Activated T-cell treated with anti-CD3 and anti-CD28 coated beads, Interleukin-2, amount 50 U/mL, for 72 hours (primary cell): ENCODE data around the gene SERPINI2. TPM values are rescaled to one million over a fixed set of nuclear protein-coding genes. Genes with fewer than 3 reads are reported as not detected.

Experiments used
- ATAC-seq, 2 donors: fragments of 150-1000 bp; cut with Tn5 transposase; replicated peaks in 1 of 2; 2 replicates each; pipeline ENCODE4 v1.10.0; 2021; ENCODE audit warnings: moderate library complexity in 2 of 2, mild to moderate bottlenecking in 1 of 2
- DNase-seq, 2 donors: peaks; one replicate each; pipeline ENCODE4 v3.0.0; 2021 to 2022; ENCODE audit warnings: mixed read lengths in 1 of 2
- H3K27ac Mint-ChIP-seq: one replicate; pipeline ENCODE4 v1.8.0; 2022; ENCODE audit warnings: mild to moderate bottlenecking, moderate library complexity, mixed read lengths
- H3K27me3 Mint-ChIP-seq: one replicate; pipeline ENCODE4 v1.8.0; 2022; ENCODE audit warnings: low read depth, mixed read lengths
- H3K36me3 Mint-ChIP-seq, 2 donors: one replicate each; pipeline ENCODE4 v1.8.0; 2022; ENCODE audit warnings: mixed read lengths in 2 of 2, mild to moderate bottlenecking in 1 of 2; ENCODE audit not compliant: insufficient read depth in 2 of 2
- H3K4me1 Mint-ChIP-seq: one replicate; pipeline ENCODE4 v1.8.0; 2022; ENCODE audit warnings: low read depth, mixed read lengths
- H3K4me3 Mint-ChIP-seq, 2 donors: one replicate each; pipeline ENCODE4 v1.8.0; 2022; ENCODE audit warnings: mild to moderate bottlenecking in 2 of 2, mixed read lengths in 2 of 2, moderate library complexity in 2 of 2
- H3K9me3 Mint-ChIP-seq, 2 donors: one replicate each; pipeline ENCODE4 v1.8.0; 2022; ENCODE audit warnings: mixed read lengths in 2 of 2
- total RNA-seq, 2 donors: library from RNA; stranded (reverse); gene quantifications; one replicate each; pipeline ENCODE4 v1.2.3, GENCODE V29; 2022

SERPINI2 gene
- total RNA-seq, 2 donors from 2014 or later: not detected

- Mint-ChIP-seq H3K4me1 (no peaks in the 10 kb centered on the region), H3K36me3 (no peaks in the 10 kb centered on the region), H3K9me3 (peaks cover 0 to 2% of the 10 kb centered on the region in 2 donors)
Measured at GRCh38 chr3:167481164-167481563, 7.3 kb upstream of the SERPINI2 start.

GRCh38 chr3:167480748-167481147 is 6.9 kb upstream of the SERPINI2 start:
- Mint-ChIP-seq H3K4me3 (no peak overlapping the region), H3K36me3 (no peaks in the 10 kb centered on the region), H3K9me3 (peaks cover 0 to 1% of the 10 kb centered on the region in 2 donors), H3K27me3 (no peaks in the 10 kb centered on the region), H3K4me1 (no peaks in the 10 kb centered on the region), H3K27ac (no peak overlapping the region)
- no peak for DNase-seq
- ATAC-seq: no peak

More at GRCh38 chr3:167481164-167481563, 7.3 kb upstream of the SERPINI2 start:
- DNase-seq (no peak), ATAC-seq (no peak)
- Mint-ChIP-seq H3K27ac (no peak overlapping the region), H3K4me3 (no peak overlapping the region), H3K27me3 (no peaks in the 10 kb centered on the region)

GRCh38 chr3:167469381-167469780 is 4.5 kb downstream of the SERPINI2 start:
- Mint-ChIP-seq H3K27ac (no peak overlapping the region), H3K4me3 (no peak overlapping the region), H3K9me3 (no peaks in the 10 kb centered on the region), H3K27me3 (no peaks in the 10 kb centered on the region), H3K36me3 (no peaks in the 10 kb centered on the region), H3K4me1 (no peaks in the 10 kb centered on the region)
- no peak for ATAC-seq
- DNase-seq: no peak

GRCh38 chr3:167467848-167468611 is 5.8 kb downstream of the SERPINI2 start:
- H3K4me3 Mint-ChIP-seq: no peak overlapping the region
- H3K27me3 Mint-ChIP-seq: no peaks in the 10 kb centered on the region
- H3K9me3 Mint-ChIP-seq: no peaks in the 10 kb centered on the region
- no peaks in the 10 kb centered on the region for H3K36me3 Mint-ChIP-seq
- no peak overlapping the region for H3K27ac Mint-ChIP-seq
- DNase-seq (no peak), ATAC-seq (no peak)
- no peaks in the 10 kb centered on the region for H3K4me1 Mint-ChIP-seq

GRCh38 chr3:167466966-167467365 is 6.9 kb downstream of the SERPINI2 start:
- no peaks in the 10 kb centered on the region for H3K27me3 Mint-ChIP-seq
- H3K36me3 Mint-ChIP-seq: no peaks in the 10 kb centered on the region
- no peak overlapping the region for H3K4me3 Mint-ChIP-seq
- ATAC-seq: no peak
- H3K9me3 Mint-ChIP-seq: no peaks in the 10 kb centered on the region
- H3K4me1 Mint-ChIP-seq: no peaks in the 10 kb centered on the region
- no peak overlapping the region for H3K27ac Mint-ChIP-seq
- DNase-seq: no peak

- no peaks in the 10 kb centered on the region for H3K4me1 Mint-ChIP-seq
- H3K4me3 Mint-ChIP-seq: no peak overlapping the region
- H3K9me3 Mint-ChIP-seq: no peaks in the 10 kb centered on the region
- H3K27me3 Mint-ChIP-seq: no peaks in the 10 kb centered on the region
- ATAC-seq (no peak), DNase-seq (no peak)
- H3K36me3 Mint-ChIP-seq: no peaks in the 10 kb centered on the region
- H3K27ac Mint-ChIP-seq: no peak overlapping the region
Measured at GRCh38 chr3:167456157-167456799, 17.6 kb downstream of the SERPINI2 start.

- no peak for DNase-seq
- ATAC-seq: no peak
- Mint-ChIP-seq H3K4me1 (no peaks in the 10 kb centered on the region), H3K27ac (no peak overlapping the region), H3K36me3 (no peaks in the 10 kb centered on the region), H3K27me3 (no peaks in the 10 kb centered on the region), H3K9me3 (no peaks in the 10 kb centered on the region), H3K4me3 (no peak overlapping the region)
Measured at GRCh38 chr3:167453815-167454214, 20.0 kb downstream of the SERPINI2 start.

- no peaks in the 10 kb centered on the region for H3K36me3 Mint-ChIP-seq
- H3K4me3 Mint-ChIP-seq: no peak overlapping the region
- ATAC-seq: no peak
- no peaks in the 10 kb centered on the region for H3K9me3 Mint-ChIP-seq
- DNase-seq: no peak
- H3K27me3 Mint-ChIP-seq: no peaks in the 10 kb centered on the region
- no peaks in the 10 kb centered on the region for H3K4me1 Mint-ChIP-seq
- H3K27ac Mint-ChIP-seq: no peak overlapping the region
Measured at GRCh38 chr3:167451282-167451681, 22.6 kb downstream of the SERPINI2 start.

- Mint-ChIP-seq H3K27me3 (peaks cover 5% of the 10 kb centered on the region), H3K36me3 (no peaks in the 10 kb centered on the region), H3K27ac (no peak overlapping the region), H3K4me1 (no peaks in the 10 kb centered on the region), H3K4me3 (no peak overlapping the region), H3K9me3 (no peaks in the 10 kb centered on the region)
- no peak for DNase-seq
- ATAC-seq: no peak
Measured at GRCh38 chr3:167450675-167451074, 23.2 kb downstream of the SERPINI2 start.

- Mint-ChIP-seq H3K4me1 (no peaks in the 10 kb centered on the region), H3K4me3 (no peak overlapping the region), H3K36me3 (no peaks in the 10 kb centered on the region), H3K9me3 (no peaks in the 10 kb centered on the region), H3K27ac (no peak overlapping the region), H3K27me3 (peaks cover 7% of the 10 kb centered on the region)
- ATAC-seq: no peak
- no peak for DNase-seq
Measured at GRCh38 chr3:167450195-167450594, 23.6 kb downstream of the SERPINI2 start.

GRCh38 chr3:167445491-167445890 is 28.4 kb downstream of the SERPINI2 start:
- Mint-ChIP-seq H3K27me3 (peaks cover 7% of the 10 kb centered on the region), H3K9me3 (no peaks in the 10 kb centered on the region), H3K27ac (no peak overlapping the region), H3K36me3 (no peaks in the 10 kb centered on the region), H3K4me1 (no peaks in the 10 kb centered on the region), H3K4me3 (no peak overlapping the region)
- DNase-seq (no peak), ATAC-seq (no peak)

GRCh38 chr3:167441256-167441655 is 32.6 kb downstream of the SERPINI2 start:
- Mint-ChIP-seq H3K27ac (no peak overlapping the region), H3K36me3 (no peaks in the 10 kb centered on the region), H3K4me3 (no peak overlapping the region), H3K9me3 (no peaks in the 10 kb centered on the region), H3K4me1 (no peaks in the 10 kb centered on the region), H3K27me3 (peaks cover 7% of the 10 kb centered on the region)
- DNase-seq (no peak), ATAC-seq (no peak)

GRCh38 chr3:167437428-167438139 is 36.3 kb downstream of the SERPINI2 start:
- no peak for ATAC-seq
- H3K27me3 Mint-ChIP-seq: no peaks in the 10 kb centered on the region

More at GRCh38 chr3:167437428-167438139, 36.3 kb downstream of the SERPINI2 start:
- Mint-ChIP-seq H3K36me3 (no peaks in the 10 kb centered on the region), H3K4me1 (no peaks in the 10 kb centered on the region), H3K4me3 (no peak overlapping the region), H3K27ac (no peak overlapping the region), H3K9me3 (no peaks in the 10 kb centered on the region)
- DNase-seq: no peak
